HG03442 (cell line): ENCODE results near the gene TTC13.

Experiments
- ATAC-seq: cut with Tn5 transposase; IDR thresholded peaks from one replicate; pipeline ENCODE4 v1.9.1; 2021; ENCODE audit warnings: mild to moderate bottlenecking, moderate library complexity; ENCODE audit not compliant: unreplicated experiment

The TTC13 gene

DNA sequence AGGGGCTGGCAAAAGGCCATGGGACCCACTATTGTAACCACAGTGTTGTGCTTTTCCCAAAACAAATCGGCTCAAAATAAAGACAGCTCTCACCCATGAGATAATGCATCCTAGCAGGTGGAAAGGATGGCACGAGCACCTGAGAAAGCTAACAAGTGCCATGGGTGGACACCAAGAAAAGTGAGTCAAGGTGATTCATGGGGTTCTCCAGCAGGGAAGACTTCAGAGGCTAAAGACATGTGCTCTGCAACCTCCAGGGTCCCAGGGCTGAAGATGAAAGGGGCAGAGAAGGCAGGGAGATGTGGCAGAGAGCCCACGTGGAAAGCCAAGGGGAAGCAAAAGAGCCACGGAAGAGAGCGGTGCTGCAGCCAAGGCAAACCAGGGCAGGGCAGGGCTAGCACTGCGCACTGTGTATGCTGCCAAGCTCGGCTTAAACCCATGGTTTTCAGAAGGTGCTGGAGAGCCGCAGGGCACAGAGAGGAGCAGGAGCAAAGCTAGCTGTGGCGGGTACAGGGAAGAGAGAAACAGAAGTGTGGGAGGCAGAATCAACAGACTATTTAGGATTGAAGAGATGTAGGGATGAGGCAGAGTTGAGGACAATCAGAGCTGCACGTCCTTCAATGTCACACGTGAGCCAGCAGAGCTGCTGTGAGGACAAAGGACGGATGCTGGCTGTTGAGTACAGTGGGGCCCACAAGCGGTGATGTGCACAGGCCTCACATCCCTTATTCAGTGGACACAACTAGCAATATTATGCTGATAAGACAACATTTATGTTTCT is 68.5 kb downstream of the TTC13 start:
- no peak for ATAC-seq

DNA sequence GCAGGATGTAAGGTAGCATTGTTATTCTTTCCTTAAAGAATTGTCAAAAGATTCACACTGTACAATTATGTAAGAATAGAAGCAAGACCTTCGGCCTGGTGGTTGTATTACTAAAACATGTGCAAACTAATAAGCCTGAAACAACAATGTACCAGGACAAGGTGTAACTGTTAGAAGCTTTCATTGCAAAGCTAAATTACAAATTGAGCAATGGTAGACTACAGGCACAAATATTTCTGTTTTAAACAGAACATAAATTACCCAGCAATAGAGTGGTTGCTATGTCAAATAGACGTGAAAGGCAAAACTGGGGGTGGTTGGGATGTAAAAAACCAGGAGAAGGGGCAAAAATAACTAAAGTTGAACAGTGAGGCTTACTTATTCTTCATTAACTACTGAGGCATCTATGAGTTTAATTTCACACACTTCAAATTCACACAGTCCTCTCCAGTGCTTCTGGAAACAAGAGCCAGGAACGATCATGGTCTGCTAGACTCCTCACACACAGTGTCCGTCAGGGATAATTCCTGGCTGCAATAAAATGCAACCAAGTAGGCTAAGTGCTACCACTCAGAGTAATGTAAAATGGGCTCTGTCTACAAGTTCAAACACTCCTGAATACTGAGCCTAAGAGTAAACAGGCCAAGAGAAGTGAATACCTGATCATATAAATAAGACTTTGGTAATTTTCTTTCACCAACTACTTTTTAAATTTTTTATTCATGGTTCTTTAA is 71.0 kb downstream of the TTC13 start:
- ATAC-seq, result no peak

DNA sequence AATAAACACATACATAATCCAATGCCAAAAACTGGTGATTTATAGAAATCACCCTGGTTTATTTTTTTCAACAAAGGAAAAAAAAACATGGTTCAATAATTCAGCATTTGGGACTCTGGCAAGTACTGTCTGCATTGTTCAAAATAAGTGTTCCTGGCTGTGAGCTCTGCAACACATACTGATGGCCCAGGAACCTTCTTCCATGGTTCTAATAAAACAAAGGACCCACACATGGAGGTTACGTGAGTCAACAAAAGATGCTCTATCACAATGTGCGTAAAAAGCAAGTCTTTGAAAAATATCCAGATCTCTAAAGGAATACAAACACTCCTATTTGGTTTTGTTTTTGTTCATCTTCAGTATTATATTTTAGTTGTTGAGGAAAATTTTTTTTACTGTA is 72.4 kb downstream of the TTC13 start:
- no peak for ATAC-seq

DNA sequence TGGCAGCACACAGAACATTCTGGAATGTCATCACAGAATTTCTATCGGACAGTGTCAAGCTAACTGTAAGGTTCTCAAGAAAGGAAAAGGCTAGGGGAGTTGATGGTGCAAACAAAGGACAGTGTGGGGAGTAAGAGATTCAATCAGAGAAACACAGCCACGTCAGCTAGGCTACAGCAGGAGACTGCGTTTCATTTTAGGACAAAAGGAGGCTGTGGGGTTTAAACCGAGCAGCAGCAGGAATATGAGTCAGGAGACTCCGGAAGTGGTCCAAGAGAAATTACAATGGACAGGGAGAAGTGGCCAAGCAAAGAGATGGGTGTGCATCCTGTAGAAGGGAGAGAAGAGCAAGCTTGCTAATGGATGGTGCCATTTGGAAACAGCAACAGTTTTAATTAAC is 72.9 kb downstream of the TTC13 start:
- ATAC-seq, result no peak

DNA sequence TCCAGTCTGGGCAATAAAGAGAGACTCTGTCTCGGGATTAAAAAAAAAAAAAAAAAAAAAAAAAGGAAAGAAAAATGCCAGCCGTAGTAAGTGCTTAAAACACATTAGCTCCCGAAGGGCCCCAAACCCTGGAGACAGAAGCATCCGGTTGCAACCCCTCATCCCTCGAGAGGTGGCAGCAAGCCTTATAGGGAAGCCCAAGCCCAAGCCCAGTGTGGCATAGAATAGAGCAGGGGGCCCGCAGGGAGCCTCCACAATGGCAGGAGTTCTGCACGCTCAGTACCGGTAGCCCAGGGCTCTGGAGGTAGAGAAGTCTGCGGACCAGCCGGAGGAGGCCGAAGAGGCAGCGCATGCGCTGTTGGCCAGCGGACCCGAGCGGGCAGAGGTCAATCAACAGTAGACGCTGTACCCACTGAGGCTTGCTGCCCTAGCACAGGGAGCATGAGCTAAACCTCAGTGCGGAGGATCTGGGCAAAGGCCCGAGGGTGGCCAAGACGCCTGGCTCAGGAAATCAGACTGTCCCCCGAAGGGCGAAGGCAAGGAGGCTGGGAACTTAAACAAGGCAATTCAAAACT is 76.2 kb downstream of the TTC13 start:
- no peak for ATAC-seq

DNA sequence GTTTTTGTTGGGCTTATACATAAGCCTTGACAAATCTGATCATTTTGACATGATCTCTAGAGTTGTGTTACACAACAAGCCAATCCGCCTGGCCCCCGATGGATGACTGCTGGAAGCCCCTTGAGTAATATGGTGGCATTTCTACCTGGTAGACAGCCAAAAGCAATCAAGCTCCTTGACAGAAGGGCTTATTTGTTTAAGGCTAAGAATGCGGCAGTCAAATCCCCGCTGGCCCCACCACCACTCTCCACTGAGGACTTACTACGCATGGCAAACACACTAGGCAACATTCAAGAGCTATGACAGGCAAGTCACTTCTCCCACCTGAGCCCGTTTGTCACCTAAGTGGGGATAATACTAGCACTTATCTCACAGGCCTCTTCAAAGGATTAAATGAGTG is 77.0 kb downstream of the TTC13 start:
- no peak for ATAC-seq

DNA sequence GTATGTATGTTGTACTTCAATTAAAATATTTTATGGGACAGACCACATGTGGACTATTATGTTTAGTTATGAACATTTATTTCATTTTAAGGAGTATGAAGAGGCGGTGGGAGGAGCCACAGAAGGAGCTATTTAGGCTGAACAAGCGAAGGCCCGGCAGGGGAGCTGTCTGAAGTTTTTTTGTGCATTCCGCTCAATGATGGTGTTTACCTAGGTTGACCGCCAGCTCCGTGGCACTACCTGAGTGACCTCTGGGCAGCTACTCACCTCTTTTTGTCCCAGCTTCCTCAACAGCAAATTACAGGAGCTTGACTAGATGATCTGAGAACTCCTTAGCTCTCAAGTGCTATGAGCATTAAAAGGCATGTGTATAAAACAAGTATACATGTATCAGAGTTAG is 77.7 kb downstream of the TTC13 start:
- ATAC-seq, result no peak

DNA sequence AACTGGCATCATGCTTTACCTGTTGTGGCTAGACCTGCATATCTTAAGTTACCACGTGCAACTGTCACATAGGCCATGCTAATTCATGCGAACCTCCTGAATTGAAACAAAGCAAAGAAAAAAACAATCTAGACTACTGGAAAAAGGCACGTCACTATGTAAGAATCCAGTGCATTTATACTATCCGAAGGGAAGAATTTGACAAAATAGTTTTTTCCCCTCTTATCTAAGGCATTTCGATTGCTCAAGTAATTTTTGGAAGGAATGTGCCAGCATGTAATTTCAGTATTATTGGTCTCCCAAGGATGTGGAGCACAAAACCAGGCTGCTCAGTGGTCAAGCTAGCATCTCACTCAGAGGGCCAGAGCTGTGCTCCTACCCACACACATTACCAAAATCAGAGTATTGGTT is 78.8 kb downstream of the TTC13 start:
- ATAC-seq, result no peak

DNA sequence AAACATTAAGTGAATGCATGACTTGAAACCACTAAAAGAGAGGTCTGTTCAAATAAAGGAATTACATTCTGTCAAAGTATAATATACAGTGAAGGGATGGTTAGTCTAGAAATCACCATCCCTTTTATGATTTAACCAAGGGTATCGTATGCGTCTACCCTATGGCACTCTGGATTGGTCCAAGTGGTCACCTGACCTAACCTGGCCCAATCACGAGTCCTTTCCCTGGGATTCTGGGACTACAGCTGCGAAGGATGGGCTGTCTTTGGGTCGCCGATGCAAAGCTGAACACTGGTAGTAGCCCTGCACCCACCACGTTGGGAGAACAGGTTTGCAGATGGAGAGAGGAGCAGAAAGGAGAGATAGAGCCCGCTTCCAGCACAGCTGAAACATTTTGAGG is 79.9 kb downstream of the TTC13 start:
- ATAC-seq, result no peak

DNA sequence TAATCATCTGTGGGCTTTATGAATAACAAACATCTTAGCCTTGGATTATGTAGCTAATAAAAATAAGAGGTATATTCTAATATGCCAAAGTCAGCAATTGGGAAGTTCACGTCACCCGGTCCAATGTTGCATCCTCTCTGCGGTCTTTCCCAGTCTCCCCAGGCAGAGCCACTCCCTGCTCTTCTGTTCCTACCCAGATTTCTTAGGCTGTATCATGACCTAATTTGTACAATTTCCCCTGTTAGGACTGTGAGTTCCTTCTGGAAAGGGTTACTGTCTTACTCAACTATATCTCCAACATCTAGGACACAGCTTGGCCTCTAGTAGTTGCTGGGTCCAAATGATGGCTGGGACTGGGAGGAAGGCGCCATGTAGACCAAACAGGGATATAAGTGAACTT is 80.5 kb downstream of the TTC13 start:
- ATAC-seq, result no peak

DNA sequence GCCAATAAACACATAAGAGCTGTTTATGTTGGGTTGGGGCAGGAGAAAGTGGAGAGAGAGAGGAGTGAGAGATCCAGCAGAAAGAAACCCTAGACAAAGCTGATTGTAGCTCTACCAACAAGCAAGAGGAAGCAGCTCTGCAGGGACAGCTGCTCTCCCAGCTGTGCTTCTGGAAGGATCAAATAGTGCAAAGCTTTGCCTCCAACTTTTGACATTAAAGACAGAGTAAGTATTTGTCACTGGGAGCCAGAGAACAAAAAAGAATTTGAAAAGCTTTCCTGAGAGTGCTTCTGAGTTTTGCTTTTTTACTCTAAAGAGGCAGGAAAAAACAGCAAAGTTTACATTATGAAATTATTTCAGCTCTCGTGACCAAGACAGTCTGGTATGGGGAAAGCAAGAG is 81.9 kb downstream of the TTC13 start:
- no peak for ATAC-seq

DNA sequence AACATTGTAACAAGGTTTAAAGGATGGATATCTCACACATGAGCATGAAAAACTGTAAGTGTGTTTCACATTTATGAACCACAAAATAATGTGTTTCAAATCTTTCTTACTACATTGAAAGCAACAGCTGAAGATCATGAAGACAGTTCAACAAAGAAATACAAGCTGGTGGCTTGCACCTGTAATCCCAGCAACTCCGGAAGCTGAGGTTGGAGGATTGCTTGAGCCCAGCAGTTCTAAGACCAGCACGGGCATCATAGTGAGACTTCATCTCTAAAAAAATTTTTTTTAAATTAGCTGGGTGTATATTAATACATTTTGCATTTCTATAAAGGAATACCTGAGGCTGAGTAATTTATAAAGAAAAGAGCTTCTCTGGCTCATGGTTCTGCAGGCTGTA is 83.2 kb downstream of the TTC13 start:
- ATAC-seq, result no peak

DNA sequence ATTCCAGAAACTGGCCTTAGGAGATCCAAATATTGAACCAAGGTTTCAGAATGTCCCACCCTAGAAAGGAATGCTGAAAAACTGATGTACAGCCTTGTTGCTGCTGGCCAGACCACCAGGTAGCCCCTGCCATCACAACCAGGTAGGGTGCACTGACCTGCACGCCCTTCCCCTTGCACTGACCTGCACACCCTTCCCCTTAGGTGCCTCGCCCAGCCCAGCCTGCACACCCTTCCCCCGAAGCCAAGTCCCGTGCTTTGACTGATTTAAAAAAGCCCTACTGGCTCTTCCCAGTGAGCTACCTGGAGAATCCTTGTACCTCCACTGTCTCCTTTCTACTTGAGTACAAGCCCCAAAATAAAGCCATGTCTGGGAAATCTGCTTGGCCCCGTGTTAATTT is 84.0 kb downstream of the TTC13 start:
- ATAC-seq, result no peak

DNA sequence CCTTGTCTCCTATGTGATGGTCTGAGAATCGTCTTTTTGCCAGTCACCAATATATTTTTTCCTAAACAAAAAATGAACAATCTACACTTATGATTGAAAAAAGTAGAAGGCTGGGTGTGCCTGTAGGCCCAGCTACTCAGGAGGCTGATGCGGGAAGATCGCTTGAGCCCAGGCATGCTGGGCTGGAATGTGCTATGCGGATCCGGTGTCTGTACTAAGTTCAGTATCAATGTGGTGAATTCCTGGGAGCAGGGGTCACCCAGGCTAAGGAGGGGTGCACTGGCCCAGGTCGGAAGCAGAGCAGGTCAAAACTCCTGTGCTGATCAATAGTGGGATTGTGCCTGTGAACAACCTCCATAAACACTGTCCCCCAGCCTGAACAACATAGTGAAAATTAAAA is 84.6 kb downstream of the TTC13 start:
- no peak for ATAC-seq

DNA sequence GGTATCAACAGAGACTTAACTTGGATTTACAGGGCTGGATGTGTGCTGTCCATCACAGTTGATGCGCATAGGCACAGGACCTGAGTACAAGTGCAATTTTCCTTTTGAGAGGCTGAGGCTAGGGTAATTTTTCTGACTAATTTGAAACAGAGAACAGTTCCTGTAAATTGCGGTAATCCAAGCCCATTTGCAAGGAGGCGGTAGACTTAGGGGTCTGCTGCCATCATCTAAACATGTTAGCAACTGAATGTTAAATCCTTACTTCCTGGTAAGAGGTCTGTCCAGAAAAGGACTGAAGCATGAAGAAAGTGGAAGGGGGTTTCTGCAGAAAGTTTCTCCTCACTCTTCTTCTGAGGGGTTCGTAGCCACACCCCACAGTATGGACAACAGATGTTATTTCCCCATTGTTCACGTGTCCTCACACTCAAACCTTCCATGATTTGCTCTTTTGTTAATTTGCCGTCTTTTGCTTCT is 86.6 kb downstream of the TTC13 start:
- peak; percentile 50 for ATAC-seq

DNA sequence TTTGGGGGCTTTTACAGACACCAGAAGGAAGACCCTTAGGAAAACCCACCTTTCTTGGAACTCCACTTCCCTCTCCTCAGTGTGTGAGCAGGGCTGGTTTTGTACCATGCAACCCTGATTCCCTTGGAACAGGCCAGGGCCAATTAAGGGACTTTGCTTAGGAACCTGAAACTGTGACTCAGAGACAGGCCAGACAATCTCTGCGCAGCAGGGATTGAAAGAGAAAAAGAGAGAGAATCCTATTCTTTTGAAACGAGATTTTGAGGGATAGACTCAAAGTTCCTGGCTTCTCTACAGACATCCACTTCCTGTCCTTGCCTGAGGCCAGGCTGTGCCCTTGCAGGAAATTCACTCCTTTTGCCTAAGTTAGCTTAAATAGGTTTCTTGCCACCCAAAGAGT is 87.2 kb downstream of the TTC13 start:
- no peak for ATAC-seq

DNA sequence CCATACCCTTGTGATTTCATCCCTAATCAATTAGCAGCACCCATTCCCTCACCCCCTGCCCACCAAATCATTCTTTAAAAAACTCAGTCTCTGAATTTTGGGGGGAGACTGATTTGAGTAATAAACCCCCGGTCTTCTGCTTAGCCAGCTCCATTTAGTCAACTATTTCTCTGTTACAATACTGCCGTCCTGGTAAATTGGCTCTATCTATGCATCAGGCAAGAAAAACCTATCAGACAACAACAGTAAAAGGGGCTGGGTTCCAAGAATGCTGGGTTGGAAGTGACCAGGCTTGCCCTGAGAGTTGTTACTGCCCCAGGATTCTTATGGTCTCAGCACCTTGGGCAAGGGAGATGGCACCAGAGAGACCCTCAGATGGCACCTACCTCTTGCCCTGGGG is 94.0 kb downstream of the TTC13 start:
- ATAC-seq, result no peak

DNA sequence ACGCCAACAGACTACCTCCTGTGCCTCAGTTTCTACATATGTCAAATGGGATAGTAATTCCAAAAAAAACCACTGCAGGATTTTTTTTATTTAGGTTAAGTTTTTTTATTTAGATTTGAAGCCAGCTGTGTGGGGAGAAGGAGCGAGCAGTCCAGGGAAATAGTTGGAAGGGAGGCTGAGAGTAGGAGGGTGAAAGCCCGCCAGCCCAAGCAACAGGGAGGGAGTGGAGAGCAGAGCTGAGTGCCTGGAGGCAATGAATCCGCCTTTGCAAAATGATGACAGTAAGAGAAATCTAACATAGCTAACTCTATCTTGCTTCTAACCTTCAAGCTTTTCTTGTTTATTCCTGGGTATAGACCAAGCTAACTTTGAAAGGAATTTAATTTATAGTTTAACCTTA is 94.7 kb downstream of the TTC13 start:
- no peak for ATAC-seq

DNA sequence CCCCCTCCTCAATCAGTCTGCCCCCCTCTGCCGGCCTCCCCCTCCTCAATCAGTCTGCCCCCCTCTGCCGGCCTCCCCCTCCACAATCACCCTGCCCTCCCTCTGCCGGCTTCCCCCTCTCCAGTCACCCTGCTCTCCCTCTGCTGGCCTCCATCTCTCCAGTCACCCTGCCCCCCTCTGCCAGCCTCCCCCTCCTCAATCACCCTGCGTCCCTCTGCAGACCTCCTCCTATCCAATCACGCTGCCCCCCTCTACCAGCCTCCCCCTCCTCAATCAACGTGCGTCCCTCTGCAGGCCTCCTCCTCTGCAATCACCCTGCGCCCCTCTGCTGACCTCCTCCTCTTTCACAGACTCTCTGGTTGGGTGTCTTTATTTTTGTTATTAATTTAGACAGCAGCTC is 98.9 kb downstream of the TTC13 start:
- ATAC-seq, result no peak

DNA sequence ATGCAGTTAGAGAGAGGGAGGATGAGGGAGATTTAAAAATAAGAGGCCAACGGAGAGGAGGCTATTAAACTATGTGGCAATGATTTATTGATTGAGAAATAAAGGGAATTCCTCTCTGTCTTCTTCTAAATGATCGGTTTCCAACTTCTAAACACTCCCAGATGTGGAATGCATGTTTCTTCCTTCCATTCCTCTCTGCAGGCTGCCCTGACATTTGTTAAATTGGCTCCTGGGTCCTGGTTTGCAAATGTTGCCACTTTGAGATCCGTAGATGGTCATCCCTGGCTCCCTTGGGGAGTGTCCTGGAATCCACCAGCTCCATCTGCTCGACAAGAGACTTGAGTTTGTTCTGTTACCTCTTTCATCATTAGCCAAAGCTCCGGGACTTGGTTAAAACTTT is 100.1 kb downstream of the TTC13 start:
- ATAC-seq, result no peak

DNA sequence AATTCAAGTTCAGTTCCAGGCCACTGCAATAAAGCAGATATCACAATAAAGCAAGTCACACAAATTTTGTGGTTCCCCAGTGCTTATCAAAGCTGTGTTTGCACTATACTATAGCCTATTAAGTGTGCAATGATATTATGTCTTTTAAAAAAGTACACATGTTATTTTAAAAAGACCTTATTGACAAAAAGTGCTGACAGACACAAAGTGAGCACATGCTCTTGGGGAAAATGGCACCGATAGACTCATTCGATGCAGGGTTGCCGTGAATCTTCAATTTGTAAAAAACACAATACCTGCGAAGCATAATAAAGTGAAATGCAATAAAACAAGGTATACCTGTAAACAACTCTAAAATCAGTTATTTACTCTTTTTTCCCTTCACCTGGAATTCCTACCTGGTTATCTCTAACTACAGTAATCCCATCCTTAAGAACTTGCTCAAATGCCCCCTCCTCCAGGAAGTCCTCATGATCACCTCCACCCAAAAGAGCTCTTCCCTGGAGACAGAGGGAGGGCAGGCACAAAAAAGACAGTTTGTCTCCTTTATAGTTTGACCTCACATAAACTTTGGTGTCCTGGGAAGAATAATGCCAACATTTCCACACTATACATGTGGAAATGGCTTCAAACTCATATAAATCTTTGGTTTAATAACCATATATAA is 100.6 kb downstream of the TTC13 start:
- no peak for ATAC-seq
